ENCODE measurements around the gene AMIGO2.

DNA sequence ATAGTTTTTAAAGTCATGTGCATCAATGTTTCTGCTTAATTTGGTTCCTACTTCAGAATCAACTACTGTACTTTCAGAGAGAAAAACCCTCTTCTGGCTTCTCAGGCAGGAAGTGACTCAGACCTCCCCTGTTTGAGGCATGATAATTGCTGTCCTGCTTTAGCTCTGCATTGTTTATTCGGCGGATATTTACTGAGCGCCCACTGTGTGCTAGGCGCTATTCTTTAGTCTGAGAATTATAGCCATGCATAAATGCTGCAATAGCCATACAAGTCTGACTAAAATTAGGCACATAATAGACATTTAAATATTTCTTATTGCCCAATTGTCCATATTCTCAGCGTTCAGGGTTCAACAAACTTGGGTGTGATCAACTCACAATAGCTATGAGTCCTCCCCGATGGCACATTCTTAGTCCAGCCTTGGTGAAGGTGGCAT, 6.1 kb upstream of the AMIGO2 start:
- TF ChIP-seq POLR2A (IDR thresholded peaks at IDR 0.05), result no peak
- TF ChIP-seq, protein P1, sequence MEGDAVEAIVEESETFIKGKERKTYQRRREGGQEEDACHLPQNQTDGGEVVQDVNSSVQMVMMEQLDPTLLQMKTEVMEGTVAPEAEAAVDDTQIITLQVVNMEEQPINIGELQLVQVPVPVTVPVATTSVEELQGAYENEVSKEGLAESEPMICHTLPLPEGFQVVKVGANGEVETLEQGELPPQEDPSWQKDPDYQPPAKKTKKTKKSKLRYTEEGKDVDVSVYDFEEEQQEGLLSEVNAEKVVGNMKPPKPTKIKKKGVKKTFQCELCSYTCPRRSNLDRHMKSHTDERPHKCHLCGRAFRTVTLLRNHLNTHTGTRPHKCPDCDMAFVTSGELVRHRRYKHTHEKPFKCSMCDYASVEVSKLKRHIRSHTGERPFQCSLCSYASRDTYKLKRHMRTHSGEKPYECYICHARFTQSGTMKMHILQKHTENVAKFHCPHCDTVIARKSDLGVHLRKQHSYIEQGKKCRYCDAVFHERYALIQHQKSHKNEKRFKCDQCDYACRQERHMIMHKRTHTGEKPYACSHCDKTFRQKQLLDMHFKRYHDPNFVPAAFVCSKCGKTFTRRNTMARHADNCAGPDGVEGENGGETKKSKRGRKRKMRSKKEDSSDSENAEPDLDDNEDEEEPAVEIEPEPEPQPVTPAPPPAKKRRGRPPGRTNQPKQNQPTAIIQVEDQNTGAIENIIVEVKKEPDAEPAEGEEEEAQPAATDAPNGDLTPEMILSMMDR (IDR thresholded peaks at IDR 0.05), result no peak
